D721Med (cell line): ENCODE results near the gene CFAP58.

Experiments
- DNase-seq: peaks from one replicate; pipeline ENCODE4 v3.0.0; 2011; ENCODE audit warnings: low spot score; ENCODE audit not compliant: insufficient read length
- FAIRE-seq: peaks from 2 replicates; lab custom pipeline; 2011; peaks lifted over from hg19 to GRCh38; lab: Jason Lieb, UNC
- TF ChIP-seq, protein P1 (sequence below): IDR thresholded peaks from 2 replicates; pipeline ENCODE4 v1.5.1; 2012; ENCODE audit warnings: mild to moderate bottlenecking, control low read depth; ENCODE audit not compliant: insufficient read depth; ENCODE audit errors: missing control alignments

CFAP58 gene

GRCh38 chr10:104351061-104351702 lies 2.5 kb upstream of the CFAP58 start:
- TF ChIP-seq, protein P1, sequence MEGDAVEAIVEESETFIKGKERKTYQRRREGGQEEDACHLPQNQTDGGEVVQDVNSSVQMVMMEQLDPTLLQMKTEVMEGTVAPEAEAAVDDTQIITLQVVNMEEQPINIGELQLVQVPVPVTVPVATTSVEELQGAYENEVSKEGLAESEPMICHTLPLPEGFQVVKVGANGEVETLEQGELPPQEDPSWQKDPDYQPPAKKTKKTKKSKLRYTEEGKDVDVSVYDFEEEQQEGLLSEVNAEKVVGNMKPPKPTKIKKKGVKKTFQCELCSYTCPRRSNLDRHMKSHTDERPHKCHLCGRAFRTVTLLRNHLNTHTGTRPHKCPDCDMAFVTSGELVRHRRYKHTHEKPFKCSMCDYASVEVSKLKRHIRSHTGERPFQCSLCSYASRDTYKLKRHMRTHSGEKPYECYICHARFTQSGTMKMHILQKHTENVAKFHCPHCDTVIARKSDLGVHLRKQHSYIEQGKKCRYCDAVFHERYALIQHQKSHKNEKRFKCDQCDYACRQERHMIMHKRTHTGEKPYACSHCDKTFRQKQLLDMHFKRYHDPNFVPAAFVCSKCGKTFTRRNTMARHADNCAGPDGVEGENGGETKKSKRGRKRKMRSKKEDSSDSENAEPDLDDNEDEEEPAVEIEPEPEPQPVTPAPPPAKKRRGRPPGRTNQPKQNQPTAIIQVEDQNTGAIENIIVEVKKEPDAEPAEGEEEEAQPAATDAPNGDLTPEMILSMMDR = no peak
- no peak for DNase-seq
- no peak for FAIRE-seq

- no peak for FAIRE-seq
- TF ChIP-seq, protein P1 = no peak
- no peak for DNase-seq
Observed at GRCh38 chr10:104351919-104352318, 1.7 kb upstream of the CFAP58 start.

DNA sequence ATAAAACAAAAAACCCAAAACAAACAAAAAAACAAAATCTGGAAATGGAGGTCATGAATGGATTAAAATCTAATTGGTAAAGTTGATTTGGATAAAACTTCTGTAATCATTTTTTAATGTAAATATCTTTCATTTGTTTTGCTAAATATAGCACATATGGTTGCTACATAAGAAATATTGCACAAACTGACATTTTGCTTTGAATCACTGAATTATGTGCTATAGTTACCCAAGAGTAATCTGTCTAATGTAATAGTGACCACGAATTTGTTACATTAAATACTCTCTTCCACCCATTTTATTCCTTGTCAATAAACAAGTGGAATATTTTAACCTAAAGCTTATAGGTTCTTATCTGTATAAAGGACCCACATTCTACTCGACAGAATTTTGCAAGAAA lies 6.2 kb downstream of the CFAP58 start:
- DNase-seq (no peak), FAIRE-seq (no peak)
- TF ChIP-seq, protein P1 = no peak

DNA sequence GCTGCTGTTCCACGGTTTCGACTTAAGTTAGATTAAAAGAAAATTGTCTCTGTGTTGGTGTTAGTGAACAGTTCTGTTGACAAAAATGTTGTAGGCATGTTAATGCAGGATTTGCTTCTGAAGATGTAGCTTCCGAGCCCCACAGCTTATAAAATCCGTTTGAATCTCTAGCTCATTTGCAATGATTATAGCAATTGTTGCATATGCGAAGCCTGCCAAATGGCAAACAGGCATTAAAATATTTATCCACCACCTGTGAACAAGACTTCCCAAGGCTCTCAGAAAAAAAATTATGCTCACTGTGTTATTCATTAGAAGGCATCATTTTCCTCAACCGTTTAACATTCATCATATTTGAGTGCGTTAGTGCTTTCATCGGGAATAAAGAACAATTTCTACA lies 14.3 kb downstream of the CFAP58 start:
- FAIRE-seq = no peak
- TF ChIP-seq, protein P1 = no peak
- DNase-seq = no peak

DNA sequence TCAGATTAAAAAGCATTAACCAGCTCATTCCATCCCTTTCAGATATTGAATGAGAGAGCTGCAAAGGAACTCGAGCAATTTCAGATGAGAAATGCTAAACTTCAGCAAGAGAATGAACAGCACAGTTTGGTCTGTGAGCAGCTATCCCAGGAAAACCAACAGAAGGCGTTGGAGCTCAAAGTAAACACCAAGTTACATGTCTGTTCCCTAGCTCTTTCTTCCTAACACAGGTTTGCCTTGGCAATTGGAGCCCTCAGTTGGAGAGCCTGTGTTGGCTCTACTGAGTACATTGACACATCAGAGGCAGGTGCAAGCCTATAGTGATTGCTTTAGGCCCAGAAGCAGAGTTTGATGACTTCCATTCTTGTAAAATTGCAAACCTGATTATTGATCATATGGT lies 14.7 kb downstream of the CFAP58 start:
- FAIRE-seq (no peak), DNase-seq (no peak)
- TF ChIP-seq, protein P1 = no peak

DNA sequence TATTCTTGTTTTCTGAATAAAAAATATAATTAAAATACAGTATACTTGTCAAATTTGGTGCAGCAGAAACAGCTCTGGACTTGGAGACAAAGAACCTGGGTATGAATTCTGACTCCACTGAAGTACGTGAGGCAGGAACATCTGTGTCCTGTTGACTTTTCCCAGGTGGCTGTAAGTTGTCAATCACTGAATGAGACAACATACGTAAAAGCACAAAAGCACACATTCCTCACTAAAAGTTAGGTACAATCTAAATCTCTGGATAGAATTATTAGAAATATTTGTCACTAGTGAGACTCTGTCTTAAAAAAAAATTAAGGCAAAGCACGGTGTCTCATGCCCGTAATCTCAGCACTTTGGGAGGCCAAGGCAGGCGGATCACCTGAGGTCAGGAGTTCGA lies 18.1 kb downstream of the CFAP58 start:
- FAIRE-seq = no peak
- no peak for DNase-seq
- TF ChIP-seq, protein P1 = no peak

DNA sequence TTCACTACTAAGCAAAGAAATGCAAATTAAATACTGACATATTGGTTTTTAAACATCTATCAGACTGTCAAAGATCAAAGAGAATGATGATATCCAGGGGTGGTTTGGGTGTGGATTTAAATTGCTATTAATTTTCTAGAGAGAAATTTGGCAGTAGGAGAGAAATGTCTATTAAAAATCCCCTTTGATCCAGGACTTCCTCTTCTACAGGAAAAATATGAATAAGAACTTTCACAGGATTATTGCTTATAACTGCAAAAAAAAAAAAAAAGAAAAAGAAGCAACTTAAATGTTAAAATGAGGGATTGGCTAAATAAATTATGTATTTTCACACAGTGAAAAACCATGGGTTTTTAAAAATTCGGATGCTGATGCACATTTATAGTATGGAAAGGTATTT lies 21.0 kb downstream of the CFAP58 start:
- FAIRE-seq (no peak), DNase-seq (no peak)
- TF ChIP-seq, protein P1 = no peak
